Measurements from ENCODE around the gene DEFB131A.
"Not testable (repeated sequence)": the region's sequence is repeated elsewhere in the genome, so short reads cannot be mapped to it uniquely, and the experiment has no call there.

- TF ChIP-seq CTCF, POLR2AphosphoS5, EP300 (IDR thresholded peaks at IDR 0.05): not testable (repeated sequence)
Measured at GRCh38 chr4:9490986-9491385, 46.8 kb downstream of the DEFB131A start.

Measured in stomach (tissue), 4 donors.